ENCODE data around the gene BCORL1. TPM values are rescaled to one million over a fixed set of nuclear protein-coding genes. Genes with fewer than 3 reads are reported as not detected.

BCORL1 gene
- total RNA-seq, 1 donor from 2014 or later, result 10.1 TPM

Other genes with a start within 250 kb of the BCORL1 start
- gene XPNPEP2, start 243.7 kb upstream of the BCORL1 start, total RNA-seq, result 0.73 TPM
- 2.2 TPM for gene SASH3, start 202.7 kb upstream of the BCORL1 start, total RNA-seq
- gene ZDHHC9, start 138.7 kb upstream of the BCORL1 start, total RNA-seq, result 17.3 TPM
- gene UTP14A, start 76.5 kb upstream of the BCORL1 start, total RNA-seq, result 6.9 TPM
- 2.0 TPM for gene ELF4, start 127.9 kb downstream of the BCORL1 start, total RNA-seq
- 142 TPM for gene AIFM1, start 183.2 kb downstream of the BCORL1 start, total RNA-seq
- 0.24 TPM for gene RAB33A, start 189.3 kb downstream of the BCORL1 start, total RNA-seq

All from Right ventricle myocardium superior (tissue), 1 donor.